ENCODE data around the gene ROR1. TPM values are rescaled to one million over a fixed set of nuclear protein-coding genes. Genes with fewer than 3 reads are reported as not detected.

ROR1 gene
- total and polyA plus RNA-seq, 3 experiments from 2014 or later, result not detected

DNA sequence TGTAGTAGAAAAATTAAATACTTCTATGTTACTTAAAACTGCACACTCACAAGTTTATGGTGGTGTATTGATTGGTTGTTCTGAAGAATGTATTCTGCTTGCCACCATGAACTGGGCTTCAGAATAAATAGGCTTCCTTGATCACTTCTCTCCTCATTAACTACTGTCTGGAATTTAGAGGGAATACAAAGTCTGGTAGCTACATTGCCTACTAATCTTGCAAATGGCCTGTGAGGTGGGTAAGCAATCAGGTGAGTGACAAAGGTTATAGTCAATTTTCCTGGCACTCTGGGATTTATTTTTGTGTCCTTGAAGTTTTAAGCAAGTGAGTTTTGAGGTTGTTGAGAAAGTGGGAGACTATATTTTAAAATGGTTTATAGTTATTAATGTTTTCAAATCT is 101.8 kb downstream of the ROR1 start:
- Mint-ChIP-seq H3K27me3 (peaks cover 4 to 17% of the 10 kb centered on the region in 2 donors), H3K9me3 (no peaks in the 10 kb centered on the region), H3K4me3 (no peak overlapping the region), H3K27ac (no peak overlapping the region), H3K36me3 (no peaks in the 10 kb centered on the region), H3K4me1 (no peaks in the 10 kb centered on the region)
- DNase-seq, result no peak
- Histone ChIP-seq H3K36me3 (ENCODE audit: insufficient read depth, low read length) (no peaks in the 10 kb centered on the region), H3K9me3 (ENCODE audit: low read length) (no peaks in the 10 kb centered on the region), H3K4me3 (ENCODE audit: low read length) (no peak overlapping the region), H3K27ac (ENCODE audit: low read depth, low read length) (no peak overlapping the region), H3K27me3 (ENCODE audit: insufficient read depth, low read length, poor library complexity, severe bottlenecking) (no peaks in the 10 kb centered on the region), H3K4me1 (ENCODE audit: insufficient read depth, low read length) (no peaks in the 10 kb centered on the region)
- ChIA-PET CTCF (no interaction called here), POLR2A (no interaction called here)

- Mint-ChIP-seq H3K4me1 (no peaks in the 10 kb centered on the region), H3K27me3 (peaks cover 4 to 19% of the 10 kb centered on the region in 2 donors), H3K36me3 (no peaks in the 10 kb centered on the region), H3K27ac (no peak overlapping the region), H3K9me3 (no peaks in the 10 kb centered on the region), H3K4me3 (no peak overlapping the region)
- ChIA-PET CTCF (no interaction called here), POLR2A (no interaction called here)
- Histone ChIP-seq H3K27me3 (ENCODE audit: insufficient read depth, low read length, poor library complexity, severe bottlenecking) (no peaks in the 10 kb centered on the region), H3K36me3 (ENCODE audit: insufficient read depth, low read length) (no peaks in the 10 kb centered on the region), H3K4me3 (ENCODE audit: low read length) (no peak overlapping the region), H3K4me1 (ENCODE audit: insufficient read depth, low read length) (no peaks in the 10 kb centered on the region), H3K27ac (ENCODE audit: low read depth, low read length) (no peak overlapping the region), H3K9me3 (ENCODE audit: low read length) (no peaks in the 10 kb centered on the region)
- no peak for DNase-seq
These were observed 103.4 kb downstream of the ROR1 start for GRCh38 chr1:63877021-63877767.

GRCh38 chr1:63877816-63878215 is 104.0 kb downstream of the ROR1 start:
- no peaks in the 10 kb centered on the region for H3K4me1 ChIP-seq (ENCODE audit: insufficient read depth, low read length)
- POLR2A ChIA-PET, result no interaction called here
- H3K9me3 ChIP-seq (ENCODE audit: low read length), result no peaks in the 10 kb centered on the region
- no peaks in the 10 kb centered on the region for H3K36me3 ChIP-seq (ENCODE audit: insufficient read depth, low read length)
- H3K27ac Mint-ChIP-seq, result no peak overlapping the region
- no peak for DNase-seq
- CTCF ChIA-PET, result no interaction called here
- H3K9me3 Mint-ChIP-seq, result no peaks in the 10 kb centered on the region
- H3K4me3 Mint-ChIP-seq, result no peak overlapping the region
- H3K27me3 ChIP-seq (ENCODE audit: insufficient read depth, low read length, poor library complexity, severe bottlenecking), result no peaks in the 10 kb centered on the region
- H3K27ac ChIP-seq (ENCODE audit: low read depth, low read length), result no peak overlapping the region
- H3K36me3 Mint-ChIP-seq, result no peaks in the 10 kb centered on the region
- peaks cover 4 to 19% of the 10 kb centered on the region in 2 donors for H3K27me3 Mint-ChIP-seq
- no peaks in the 10 kb centered on the region for H3K4me1 Mint-ChIP-seq
- H3K4me3 ChIP-seq (ENCODE audit: low read length), result no peak overlapping the region

DNA sequence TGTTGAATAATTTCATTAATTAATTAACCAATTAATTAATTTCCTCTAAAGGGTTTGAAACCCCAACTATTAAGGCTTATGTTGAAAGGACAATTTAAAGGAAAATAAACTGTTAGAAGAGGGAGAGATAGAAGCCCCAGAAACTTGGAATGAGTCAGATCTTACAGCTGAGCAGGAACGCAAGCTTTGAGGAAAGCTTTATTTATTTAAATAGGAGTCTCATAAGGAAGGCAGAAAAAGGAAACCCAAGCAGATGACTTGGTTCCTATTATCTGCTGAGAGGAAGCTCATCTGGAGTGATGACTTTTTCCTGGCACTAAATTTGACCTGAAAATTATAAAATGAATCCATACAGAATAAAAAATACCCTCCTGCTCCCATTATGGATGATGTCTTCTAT is 105.1 kb downstream of the ROR1 start:
- Mint-ChIP-seq H3K36me3 (no peaks in the 10 kb centered on the region), H3K27ac (no peak overlapping the region), H3K4me3 (no peak overlapping the region), H3K4me1 (no peaks in the 10 kb centered on the region), H3K27me3 (peaks cover 4 to 19% of the 10 kb centered on the region in 2 donors), H3K9me3 (no peaks in the 10 kb centered on the region)
- Histone ChIP-seq H3K27ac (ENCODE audit: low read depth, low read length) (no peak overlapping the region), H3K4me1 (ENCODE audit: insufficient read depth, low read length) (no peaks in the 10 kb centered on the region), H3K4me3 (ENCODE audit: low read length) (no peak overlapping the region), H3K9me3 (ENCODE audit: low read length) (no peaks in the 10 kb centered on the region), H3K27me3 (ENCODE audit: insufficient read depth, low read length, poor library complexity, severe bottlenecking) (no peaks in the 10 kb centered on the region), H3K36me3 (ENCODE audit: insufficient read depth, low read length) (no peaks in the 10 kb centered on the region)
- no peak for DNase-seq
- ChIA-PET CTCF (no interaction called here), POLR2A (no interaction called here)

- Histone ChIP-seq H3K27me3 (ENCODE audit: insufficient read depth, low read length, poor library complexity, severe bottlenecking) (no peaks in the 10 kb centered on the region), H3K4me3 (ENCODE audit: low read length) (no peak overlapping the region), H3K27ac (ENCODE audit: low read depth, low read length) (no peak overlapping the region), H3K9me3 (ENCODE audit: low read length) (no peaks in the 10 kb centered on the region), H3K4me1 (ENCODE audit: insufficient read depth, low read length) (no peaks in the 10 kb centered on the region), H3K36me3 (ENCODE audit: insufficient read depth, low read length) (no peaks in the 10 kb centered on the region)
- no peaks in the 10 kb centered on the region for H3K9me3 Mint-ChIP-seq
- H3K27ac Mint-ChIP-seq, result no peak overlapping the region
- peaks cover 4 to 19% of the 10 kb centered on the region in 2 donors for H3K27me3 Mint-ChIP-seq
- H3K4me3 Mint-ChIP-seq, result no peak overlapping the region
- no peaks in the 10 kb centered on the region for H3K36me3 Mint-ChIP-seq
- ChIA-PET POLR2A (no interaction called here), CTCF (no interaction called here)
- H3K4me1 Mint-ChIP-seq, result no peaks in the 10 kb centered on the region
- DNase-seq, result no peak
These were observed 107.2 kb downstream of the ROR1 start for GRCh38 chr1:63880958-63881576.

GRCh38 chr1:63882048-63882704 is 108.4 kb downstream of the ROR1 start:
- Histone ChIP-seq H3K9me3 (ENCODE audit: low read length) (no peaks in the 10 kb centered on the region), H3K27me3 (ENCODE audit: insufficient read depth, low read length, poor library complexity, severe bottlenecking) (no peaks in the 10 kb centered on the region), H3K36me3 (ENCODE audit: insufficient read depth, low read length) (no peaks in the 10 kb centered on the region), H3K4me3 (ENCODE audit: low read length) (no peak overlapping the region), H3K27ac (ENCODE audit: low read depth, low read length) (no peak overlapping the region), H3K4me1 (ENCODE audit: insufficient read depth, low read length) (no peaks in the 10 kb centered on the region)
- peaks cover 4 to 17% of the 10 kb centered on the region in 2 donors for H3K27me3 Mint-ChIP-seq
- CTCF ChIA-PET, result no interaction called here
- no peak for DNase-seq
- no peaks in the 10 kb centered on the region for H3K4me1 Mint-ChIP-seq
- no peaks in the 10 kb centered on the region for H3K36me3 Mint-ChIP-seq
- H3K27ac Mint-ChIP-seq, result no peak overlapping the region
- no peaks in the 10 kb centered on the region for H3K9me3 Mint-ChIP-seq
- no peak overlapping the region for H3K4me3 Mint-ChIP-seq
- POLR2A ChIA-PET, result no interaction called here

DNA sequence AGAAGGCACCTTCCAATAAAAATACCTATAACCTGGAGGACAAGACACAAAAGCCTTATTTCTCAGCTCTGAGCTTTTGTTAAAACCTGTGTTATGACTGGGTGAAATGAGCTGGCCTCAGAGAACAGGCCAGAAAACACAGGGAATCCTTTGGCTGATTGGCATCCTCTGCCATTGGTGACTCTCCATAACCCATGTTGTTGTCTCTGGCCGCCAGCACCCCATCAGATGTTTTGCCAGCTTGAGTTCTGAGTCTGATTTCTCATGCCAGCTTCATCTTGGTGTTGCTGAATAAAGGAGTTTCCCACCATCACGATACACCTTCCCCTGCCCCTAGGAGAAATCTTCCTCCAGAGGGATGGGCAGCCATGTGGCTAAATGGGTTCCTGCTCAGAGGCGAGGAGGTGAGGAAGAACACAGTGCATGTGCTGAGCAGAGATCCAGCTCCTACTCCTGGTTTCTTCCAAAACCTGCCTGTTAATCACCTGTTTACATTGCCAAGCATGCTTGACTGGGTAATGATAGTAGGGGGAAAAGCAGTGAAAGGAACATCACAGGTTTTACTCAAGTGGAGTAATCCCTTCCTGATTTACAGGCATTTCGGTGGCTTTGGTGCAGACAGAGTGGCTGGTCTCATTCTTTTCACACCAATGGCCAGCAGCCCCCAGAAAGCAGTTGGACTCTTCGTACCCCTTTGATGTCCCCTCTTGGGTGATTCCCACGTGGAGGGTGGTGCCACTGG is 109.8 kb downstream of the ROR1 start:
- H3K9me3 ChIP-seq (ENCODE audit: low read length), result no peaks in the 10 kb centered on the region
- Mint-ChIP-seq H3K4me3 (no peak overlapping the region), H3K36me3 (no peaks in the 10 kb centered on the region), H3K4me1 (no peaks in the 10 kb centered on the region), H3K27ac (no peak overlapping the region), H3K9me3 (peaks cover 0 to 3% (median 0%) of the 10 kb centered on the region in 5 donors), H3K27me3 (peaks cover 0 to 15% of the 10 kb centered on the region in 2 donors)
- CTCF ChIA-PET, result no interaction called here
- POLR2A ChIA-PET, result no interaction called here
- no peak for DNase-seq
- no peaks in the 10 kb centered on the region for H3K4me1 ChIP-seq (ENCODE audit: insufficient read depth, low read length)
- no peak overlapping the region for H3K4me3 ChIP-seq (ENCODE audit: low read length)
- H3K27me3 ChIP-seq (ENCODE audit: insufficient read depth, low read length, poor library complexity, severe bottlenecking), result no peaks in the 10 kb centered on the region
- H3K36me3 ChIP-seq (ENCODE audit: insufficient read depth, low read length), result no peaks in the 10 kb centered on the region
- no peak overlapping the region for H3K27ac ChIP-seq (ENCODE audit: low read depth, low read length)

GRCh38 chr1:63884486-63884885 is 110.7 kb downstream of the ROR1 start:
- Mint-ChIP-seq H3K4me3 (no peak overlapping the region), H3K27ac (no peak overlapping the region), H3K27me3 (peaks cover 0 to 10% of the 10 kb centered on the region in 2 donors), H3K36me3 (no peaks in the 10 kb centered on the region), H3K4me1 (no peaks in the 10 kb centered on the region), H3K9me3 (peaks cover 0 to 3% (median 0%) of the 10 kb centered on the region in 5 donors)
- Histone ChIP-seq H3K27ac (ENCODE audit: low read depth, low read length) (no peak overlapping the region), H3K4me1 (ENCODE audit: insufficient read depth, low read length) (no peaks in the 10 kb centered on the region), H3K36me3 (ENCODE audit: insufficient read depth, low read length) (no peaks in the 10 kb centered on the region), H3K4me3 (ENCODE audit: low read length) (no peak overlapping the region), H3K9me3 (ENCODE audit: low read length) (no peaks in the 10 kb centered on the region), H3K27me3 (ENCODE audit: insufficient read depth, low read length, poor library complexity, severe bottlenecking) (no peaks in the 10 kb centered on the region)
- POLR2A ChIA-PET, result no interaction called here
- CTCF ChIA-PET, result no interaction called here
- DNase-seq, result no peak

Data from CD8-positive, alpha-beta memory T cell (primary cell).